Inflammatory macrophage (primary cell): ENCODE measurements around the gene ZBTB44.
"Not testable (repeated sequence)": the region's sequence is repeated elsewhere in the genome, so short reads cannot be mapped to it uniquely, and the experiment has no call there.

Source experiments
- DNase-seq, 2 donors: peaks; one replicate each; pipeline ENCODE4 v3.0.0-alpha.2; 2020 to 2022

Gene ZBTB44

DNA sequence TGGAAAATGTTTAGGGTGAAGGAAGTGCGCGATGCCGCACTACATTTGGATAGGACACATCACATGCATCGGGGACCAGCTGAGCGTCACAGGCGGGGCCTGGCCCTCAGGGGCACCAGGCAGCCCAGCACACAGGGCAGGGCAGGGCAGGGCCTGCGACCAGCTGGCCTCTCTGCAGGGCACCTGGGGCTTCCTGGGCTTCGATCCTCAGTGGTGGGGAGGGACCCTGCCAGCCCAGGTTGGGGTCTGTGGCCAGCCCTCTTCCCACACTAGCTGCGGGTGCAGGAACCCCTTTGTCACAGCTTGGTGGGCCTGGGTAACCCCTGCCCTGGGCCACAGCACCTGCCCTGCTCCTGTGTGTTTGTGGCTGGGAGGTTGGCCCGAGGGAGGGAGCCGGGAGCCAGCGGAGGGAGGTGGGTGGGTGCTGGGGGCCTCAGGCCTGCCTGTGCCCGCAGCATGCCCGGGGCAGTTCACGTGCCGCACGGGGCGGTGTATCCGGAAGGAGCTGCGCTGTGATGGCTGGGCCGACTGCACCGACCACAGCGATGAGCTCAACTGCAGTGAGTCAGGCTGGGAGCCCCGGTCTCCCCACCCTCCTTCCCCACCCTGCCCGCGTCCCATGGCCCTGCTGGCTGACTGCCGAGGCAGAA lies 117.2 kb downstream of the ZBTB44 start:
- no peak for DNase-seq

DNA sequence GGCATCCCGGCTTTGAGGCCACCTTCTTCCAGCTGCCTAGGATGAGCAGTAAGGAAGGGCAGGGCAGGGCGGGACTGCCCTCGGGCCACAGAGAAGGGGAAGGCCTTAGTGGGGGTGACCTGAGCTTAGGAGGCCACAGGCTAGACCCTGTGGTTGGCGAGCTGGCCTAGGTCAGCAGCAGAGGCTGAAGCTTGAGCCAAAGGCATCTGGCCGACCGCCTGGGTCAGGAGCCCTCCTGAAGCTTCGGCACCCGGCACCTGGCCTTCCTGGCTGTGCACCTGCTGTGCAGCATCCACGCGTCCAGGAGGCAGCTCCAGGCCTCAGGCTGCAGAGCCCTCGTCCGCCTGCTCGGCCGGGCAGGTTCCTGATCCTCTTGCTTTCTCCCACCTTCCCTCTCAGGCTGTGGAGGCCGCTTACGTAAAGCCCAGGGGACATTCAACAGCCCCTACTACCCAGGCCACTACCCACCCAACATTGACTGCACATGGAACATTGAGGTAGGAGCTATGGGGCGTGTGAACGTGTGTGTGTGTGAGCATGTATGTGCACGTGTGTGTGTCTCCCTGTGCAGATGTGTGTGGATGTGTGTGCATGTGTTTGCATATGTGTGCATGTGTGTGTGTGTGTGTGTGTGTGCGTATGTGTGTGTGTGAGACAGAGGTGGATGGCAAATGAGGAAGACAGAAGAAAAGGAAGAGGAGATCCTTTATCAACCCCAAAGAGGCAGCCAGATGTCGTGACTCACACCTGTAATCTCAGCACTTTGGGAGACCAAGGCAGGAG lies 120.3 kb downstream of the ZBTB44 start:
- no peak for DNase-seq

DNA sequence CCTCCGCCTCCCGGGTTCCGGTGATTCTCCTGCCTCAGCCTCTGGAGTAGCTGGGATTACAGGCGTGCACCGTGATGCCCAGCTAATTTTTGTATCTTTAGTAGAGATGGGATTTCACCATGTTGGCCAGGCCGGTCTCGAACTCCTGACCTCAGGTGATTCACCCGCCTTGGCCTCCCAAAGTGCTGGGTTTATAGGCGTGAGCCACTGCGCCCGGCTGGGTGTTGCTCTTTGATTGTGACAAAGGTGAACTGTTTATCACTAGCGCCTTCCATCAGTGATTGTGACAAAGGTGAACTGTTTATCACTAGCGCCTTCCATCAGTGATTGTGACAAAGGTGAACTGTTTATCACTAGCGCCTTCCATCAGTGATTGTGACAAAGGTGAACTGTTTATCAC lies 121.2 kb downstream of the ZBTB44 start:
- DNase-seq: not testable (repeated sequence)

DNA sequence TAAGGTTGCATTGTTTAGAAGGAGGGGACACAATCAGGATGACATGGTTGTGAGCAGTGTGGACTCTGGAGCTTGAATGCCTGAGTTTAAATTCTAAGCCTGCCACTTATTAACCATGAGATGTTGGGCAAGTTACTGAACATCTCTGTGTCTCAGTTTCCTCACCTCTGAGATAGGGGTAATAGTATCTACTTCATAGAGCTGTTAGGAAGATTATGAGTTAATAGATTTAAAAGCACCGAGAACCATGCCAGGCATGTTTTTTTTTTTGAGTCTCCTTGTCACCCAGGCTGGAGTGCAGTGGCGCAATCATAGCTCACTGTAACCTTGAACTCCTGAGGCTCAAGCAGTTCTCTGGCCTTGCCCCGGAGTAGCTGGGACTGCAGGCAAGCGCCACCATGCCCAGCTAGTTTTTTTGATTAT lies 121.9 kb downstream of the ZBTB44 start:
- no peak for DNase-seq

DNA sequence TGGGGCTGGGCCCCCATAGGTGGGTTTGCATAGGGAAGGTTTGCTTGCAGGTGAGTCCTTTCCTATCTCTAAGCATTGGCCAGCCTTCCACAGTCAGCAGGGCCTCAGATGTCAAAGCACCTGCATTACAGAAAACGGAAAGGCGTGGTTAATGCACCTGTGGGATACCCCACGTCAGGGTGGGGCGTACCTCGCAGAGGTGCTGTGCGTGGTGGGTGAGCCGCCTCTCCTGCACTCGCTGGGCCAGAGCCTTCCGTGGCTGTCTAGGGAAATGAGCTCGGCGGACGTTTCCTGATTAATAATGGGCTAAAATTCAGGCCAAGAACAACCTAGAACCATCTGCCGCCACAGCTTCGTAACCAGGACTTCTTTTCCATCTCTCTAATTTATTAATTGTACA lies 122.8 kb downstream of the ZBTB44 start:
- no peak for DNase-seq

DNA sequence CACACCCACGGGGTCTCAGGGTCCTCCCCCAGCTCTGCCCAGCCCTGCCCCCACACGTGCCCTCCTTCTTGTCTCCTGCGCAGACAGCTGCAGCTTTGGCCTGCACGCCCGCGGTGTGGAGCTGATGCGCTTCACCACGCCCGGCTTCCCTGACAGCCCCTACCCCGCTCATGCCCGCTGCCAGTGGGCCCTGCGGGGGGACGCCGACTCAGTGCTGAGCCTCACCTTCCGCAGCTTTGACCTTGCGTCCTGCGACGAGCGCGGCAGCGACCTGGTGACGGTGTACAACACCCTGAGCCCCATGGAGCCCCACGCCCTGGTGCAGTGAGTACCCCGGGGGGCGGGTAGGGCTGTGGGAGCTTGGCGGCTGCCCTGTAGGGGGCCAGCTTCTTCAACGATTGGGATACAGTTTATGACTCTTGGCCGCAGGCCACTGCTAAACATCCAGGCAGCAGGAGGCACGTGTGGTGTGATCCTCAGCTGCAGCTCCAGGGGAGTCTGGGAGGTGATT lies 124.3 kb downstream of the ZBTB44 start:
- no peak for DNase-seq

DNA sequence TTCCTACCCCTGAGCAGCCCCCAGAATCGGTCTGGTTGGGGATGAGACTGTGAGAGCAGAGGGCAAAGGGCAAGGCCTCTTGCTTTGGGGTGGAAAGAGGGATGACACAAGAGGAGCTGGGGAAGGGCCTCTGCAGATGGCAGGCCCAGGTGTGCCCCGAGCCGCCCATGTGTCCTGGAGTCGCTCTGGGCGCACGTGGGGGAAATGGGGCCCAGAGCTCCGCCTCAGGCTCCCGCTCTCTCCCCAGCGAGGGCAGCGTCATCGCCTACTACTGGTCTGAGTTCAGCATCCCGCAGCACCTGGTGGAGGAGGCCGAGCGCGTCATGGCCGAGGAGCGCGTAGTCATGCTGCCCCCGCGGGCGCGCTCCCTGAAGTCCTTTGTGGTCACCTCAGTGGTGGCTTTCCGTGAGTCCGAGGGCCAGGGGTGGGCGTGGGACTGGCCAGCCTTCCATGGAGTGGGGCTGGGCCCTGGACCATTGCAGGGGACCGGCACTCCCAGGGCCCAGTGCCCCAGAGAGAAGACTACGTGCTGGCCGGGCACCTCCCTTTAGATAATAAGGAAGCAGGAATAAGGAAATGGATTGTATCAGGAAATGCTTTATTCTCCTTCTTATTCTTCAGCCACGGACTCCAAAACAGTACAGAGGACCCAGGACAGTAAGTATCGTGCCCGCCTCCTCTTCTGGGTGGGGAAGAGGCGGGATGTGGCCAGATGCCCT lies 125.1 kb downstream of the ZBTB44 start:
- peak; percentile 17 to 39 for DNase-seq

DNA sequence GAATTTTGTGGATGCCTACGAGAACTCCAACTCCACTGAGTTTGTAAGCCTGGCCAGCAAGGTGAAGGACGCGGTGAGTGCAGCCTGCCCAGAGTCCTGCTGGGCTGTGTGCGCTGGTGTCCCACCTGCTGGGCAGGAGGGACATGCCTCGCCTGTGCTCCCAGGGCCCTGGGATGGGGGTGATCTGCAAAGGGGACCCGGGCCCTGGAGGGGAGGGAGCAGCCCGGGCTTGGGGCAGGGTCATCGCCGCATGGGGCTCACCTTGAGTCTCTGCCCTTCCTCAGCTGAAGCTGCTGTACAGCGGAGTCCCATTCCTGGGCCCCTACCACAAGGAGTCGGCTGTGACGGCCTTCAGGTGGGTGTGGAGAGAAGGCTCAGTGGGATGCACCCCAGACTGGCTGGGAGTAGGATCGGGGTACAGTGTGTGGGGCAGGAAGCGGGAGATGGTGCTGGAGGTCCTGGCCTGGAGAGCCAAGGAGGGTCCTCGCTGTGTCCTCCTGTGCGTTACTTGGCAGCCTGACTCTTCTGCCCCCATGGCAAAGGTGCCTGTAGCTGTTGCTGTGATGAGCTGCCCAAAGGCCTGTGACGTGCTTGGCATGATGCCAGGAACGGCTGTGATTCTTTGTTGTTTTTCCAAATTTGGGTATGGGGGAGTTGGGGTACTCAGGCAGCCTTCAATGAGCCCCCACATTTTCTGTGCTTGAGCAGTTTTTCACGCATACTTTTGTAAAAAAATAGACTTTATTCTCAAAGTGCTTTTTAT lies 126.0 kb downstream of the ZBTB44 start:
- DNase-seq: no peak

DNA sequence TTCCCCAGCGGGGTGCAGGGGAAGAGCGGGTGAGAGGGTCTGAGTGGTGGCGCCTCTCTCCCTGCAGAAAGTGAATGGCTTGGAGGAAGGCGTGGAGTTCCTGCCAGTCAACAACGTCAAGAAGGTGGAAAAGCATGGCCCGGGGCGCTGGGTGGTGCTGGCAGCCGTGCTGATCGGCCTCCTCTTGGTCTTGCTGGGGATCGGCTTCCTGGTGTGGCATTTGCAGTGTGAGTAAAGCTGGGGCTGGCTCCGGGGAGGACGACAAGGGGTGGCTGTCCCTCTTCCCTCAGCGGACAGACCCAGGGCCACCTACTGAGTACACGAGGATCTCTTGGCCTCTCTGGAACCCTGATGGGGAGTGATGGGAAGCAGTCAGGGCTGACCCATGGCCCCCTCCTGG lies 126.7 kb downstream of the ZBTB44 start:
- DNase-seq: no peak

DNA sequence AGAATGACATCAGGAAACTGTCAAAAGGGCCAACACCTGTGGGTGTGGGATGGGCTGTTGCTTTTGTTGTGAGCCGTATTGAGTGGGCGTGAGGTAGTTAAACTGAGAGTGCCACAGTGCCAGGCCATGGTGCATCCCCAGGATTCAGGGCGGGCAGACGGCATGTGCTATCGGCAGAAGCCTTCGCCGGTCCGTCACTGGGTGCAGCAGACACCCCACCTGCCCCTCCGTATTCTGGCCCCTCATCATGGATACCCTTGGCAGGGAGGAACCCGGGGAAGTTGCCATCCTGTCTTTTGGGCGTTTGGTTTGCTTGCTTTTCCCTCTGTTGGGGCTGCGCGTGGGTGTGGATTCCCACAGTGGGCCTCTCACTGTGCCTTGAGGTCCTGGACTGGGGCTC lies 127.6 kb downstream of the ZBTB44 start:
- DNase-seq: no peak

DNA sequence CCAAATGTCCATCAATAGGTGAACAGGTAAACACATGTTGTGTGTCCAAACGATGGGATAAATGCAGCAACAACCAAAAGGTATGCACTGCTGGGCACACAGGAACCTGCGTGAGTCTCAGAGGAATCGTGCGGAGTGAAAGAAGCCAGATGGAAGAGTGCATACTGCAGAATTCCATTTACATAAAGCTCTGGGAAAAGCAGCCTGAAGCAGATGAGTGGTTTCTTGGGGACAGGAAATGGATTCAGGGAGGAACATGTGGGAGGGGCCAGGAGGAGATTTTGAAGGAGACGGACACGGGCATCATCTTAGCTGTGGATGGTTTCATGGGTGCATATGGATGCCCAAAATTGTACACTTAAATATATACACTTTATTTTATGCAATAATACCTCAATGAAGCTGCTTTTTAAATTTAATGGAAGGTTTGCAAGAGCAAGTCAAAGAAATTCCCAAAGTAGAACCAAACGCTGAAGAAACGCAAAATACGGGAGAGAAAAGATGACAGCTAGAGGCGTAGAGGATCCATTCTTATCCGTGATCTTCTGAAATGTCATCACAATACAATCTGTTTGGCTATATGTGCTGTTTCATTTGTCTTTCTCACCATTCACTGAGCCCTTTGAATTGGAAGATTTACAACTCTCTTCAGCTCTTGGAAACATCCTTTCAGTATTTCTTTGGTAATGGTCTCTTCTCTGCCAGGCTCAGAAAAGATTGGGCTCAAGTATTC lies 130.7 kb downstream of the ZBTB44 start:
- no peak for DNase-seq

DNA sequence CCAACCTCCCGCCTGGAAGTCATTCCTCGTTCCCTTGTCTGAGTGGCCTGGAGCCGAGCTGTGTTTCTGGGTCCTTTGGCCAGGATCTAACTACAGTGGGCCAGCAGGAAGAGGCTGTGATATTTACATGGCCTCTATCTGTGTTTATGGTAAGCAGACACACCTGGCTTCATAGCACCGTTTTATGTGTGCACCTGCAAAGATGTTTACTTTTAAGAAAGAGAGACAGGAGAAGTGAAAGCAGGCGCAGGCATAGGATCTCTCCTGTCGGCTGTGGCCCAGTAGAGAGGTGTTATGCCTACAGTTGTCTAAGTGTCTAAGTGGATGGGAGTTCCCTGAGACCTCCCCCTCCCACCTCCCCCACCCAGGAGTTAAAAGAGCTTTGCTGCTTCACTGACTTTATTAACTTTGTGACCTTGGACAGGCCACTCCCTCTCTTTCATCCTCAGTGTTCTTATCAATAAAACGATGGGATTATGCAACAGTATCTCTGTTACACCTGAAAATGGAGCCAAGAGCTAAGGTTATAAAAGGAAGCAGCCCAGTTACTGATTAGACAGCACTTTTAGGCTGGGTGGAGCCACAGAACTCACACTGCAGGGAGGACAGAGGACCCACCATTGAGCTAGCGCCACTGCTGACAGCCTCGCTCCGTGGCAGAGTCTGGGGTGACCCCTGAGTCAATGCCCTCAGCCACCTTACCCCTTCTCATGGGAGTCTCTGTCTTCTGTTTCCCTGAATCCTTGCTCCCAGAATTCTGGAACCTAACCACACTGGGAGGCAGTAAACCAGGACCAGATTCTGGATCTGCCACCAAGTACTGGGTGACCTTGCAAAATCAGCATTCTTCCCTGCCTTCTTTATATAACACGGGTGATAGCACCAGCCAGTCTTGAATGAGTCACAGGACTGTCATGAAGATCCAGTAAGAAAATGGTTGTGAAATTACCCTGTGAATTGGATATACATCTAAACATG lies 133.1 kb downstream of the ZBTB44 start:
- DNase-seq: peak; percentile 70 to 77

DNA sequence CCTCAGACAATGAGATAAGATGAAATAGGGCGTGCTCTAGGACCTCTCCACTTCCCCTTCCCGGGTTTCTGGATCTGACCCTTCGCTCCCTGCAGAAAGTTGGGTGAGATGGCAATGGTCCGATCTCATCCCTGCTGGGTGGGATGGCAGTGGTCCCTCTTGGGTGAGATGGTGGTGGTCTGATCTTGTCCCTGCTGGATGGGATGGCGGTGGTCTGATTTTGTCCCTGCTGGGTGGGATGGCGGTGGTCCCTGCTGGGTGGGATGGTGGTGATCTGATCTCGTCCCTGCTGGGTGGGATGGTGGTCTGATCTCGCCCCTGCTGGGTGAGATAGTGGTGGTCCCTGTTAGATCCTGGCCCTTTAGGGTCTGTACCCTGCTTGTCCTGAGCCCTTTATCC lies 133.8 kb downstream of the ZBTB44 start:
- DNase-seq: no peak

DNA sequence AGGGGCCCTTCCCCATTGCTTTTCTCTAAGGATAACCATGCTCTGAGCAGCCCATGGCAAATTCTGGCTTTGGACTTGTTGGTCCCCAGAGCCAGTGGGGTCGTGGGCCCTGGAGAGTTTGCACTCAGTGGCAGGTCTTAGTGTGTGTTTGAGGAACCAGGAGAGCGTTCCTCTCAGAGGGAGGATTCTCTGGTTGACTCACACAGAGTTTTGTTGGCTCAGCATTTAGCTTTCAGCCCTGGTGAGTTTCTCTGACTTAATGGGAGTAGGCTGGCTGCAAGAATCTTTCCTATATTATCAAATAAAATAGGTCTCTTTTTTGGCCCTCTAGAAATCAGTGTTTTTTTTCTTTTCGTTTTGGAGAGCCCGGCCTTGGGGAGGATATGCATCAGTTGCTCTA lies 134.2 kb downstream of the ZBTB44 start:
- DNase-seq: peak; percentile 73 to 75

DNA sequence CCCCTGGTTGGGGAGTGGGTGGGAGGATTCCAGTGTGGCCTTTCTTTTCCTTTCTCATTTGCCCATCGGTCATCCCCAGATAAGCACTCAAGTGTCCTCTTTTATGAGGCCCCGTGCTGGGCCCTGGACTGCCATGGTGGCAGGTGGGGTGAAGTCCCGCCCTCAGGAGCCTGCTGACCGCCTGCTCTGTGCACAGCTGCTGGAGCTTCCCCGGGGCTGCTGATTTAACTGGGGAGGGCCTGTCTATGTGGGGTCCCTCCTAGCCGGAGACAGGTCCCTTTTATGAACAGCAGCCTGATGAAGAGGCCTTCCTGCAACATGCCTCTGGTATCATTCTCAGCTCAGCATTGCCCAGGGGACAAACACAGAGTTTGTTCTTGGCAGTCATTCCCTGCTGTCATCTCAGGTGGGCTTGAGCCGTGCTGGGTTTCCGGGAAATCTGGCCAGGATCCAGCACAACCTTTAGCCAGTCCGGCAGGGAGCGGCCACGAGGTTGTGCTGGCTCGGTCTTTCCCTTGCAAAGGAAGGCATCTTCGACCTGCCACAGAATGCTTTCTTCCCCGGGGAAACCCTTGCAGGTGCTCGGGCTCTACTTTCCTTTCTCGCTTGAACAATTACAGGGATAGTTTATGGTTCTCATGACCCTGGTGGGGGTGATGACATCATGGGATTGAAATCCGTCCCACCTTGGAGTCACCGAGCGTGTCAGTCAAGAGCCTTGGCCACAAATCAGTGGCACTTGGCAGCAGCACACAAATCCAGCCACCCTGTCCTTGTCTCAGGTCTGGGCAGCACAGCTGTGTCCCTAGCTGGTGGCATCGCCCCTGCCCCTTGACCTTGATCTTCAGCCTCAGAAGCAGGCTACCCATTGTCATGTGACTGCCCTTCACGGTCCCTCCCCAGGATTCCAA lies 135.1 kb downstream of the ZBTB44 start:
- DNase-seq: no peak

DNA sequence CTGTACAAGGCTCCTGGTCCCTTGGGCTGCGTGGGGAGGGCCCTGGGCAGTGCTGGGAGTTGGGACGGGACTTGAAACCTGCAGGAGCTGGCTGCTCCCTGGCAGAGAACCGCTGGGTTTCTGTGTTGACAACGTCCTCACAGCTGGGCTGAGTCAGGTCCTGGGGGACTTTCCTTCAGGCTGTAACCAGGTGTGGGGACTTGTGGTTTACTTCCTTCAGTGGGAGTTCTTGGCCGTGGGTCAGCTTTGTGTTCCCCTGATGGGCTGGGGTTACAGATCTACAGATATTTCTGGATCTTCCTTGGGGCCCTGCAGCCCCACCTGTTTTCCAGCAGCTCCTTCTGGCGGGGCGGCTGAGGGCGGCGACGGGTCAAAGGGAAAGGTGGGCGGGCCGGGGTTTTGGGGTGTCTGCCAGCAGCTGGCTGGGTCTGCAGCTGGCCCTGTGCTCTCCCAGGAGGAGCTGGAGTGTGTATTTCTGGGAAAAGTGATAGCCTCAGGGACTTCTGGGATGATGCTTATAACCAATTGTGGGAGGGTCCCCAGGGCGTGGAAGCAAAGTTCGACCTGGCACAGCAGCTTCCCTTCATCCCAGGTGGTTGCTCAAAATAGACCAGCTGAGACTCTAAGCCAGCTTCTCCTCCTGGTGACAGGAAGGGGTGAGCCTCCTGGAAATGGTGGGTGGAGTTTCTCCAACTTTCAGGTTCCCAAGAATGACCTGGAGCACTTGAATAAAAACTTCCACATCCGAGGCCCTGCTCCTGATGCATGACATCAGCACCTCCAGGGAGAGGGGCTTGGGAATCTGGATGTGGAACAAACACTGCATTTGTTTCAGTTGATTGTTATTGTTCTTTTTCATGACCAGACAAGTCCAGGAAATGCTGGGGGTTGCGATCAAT lies 136.0 kb downstream of the ZBTB44 start:
- DNase-seq: no peak

DNA sequence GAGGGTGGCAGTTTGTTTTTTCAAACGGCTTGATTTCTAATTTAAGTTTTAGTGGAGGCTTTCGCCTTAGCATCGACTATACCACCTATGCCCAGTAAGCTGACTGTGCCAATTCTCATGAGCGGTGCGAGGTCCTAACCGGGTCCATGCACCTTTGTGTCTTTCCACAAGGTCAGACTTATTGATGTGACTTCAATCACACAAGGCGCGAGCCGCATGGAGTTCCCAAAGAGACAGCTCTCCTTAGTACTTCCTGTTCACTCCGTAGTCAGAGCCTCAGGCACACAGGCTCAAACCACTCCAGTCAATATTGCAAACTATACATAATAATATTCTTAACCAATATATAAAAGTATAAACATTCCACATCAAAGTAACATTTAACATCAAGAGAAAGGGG lies 136.9 kb downstream of the ZBTB44 start:
- no peak for DNase-seq
